GM18951 (cell line): ENCODE results near the gene PUM1.
"Not testable (repeated sequence)": the region's sequence is repeated elsewhere in the genome, so short reads cannot be mapped to it uniquely, and the experiment has no call there.

ENCODE experiments used
- POLR2A ChIP-seq: IDR thresholded peaks from 4 replicates; pipeline ENCODE4 v1.6.1; 2011; ENCODE audit warnings: mild to moderate bottlenecking; ENCODE audit not compliant: insufficient read length, insufficient read depth; ENCODE audit errors: extremely low read depth
- in situ Hi-C: fragments of 300-500 bp; cut with MboI; formaldehyde crosslinking; loops from one replicate; pipeline ENCODE4 v1.12.0; 2022; ENCODE audit warnings: low sequenced_read_pairs, mixed read lengths, inconsistent platforms; ENCODE audit not compliant: unreplicated experiment

The PUM1 gene

DNA sequence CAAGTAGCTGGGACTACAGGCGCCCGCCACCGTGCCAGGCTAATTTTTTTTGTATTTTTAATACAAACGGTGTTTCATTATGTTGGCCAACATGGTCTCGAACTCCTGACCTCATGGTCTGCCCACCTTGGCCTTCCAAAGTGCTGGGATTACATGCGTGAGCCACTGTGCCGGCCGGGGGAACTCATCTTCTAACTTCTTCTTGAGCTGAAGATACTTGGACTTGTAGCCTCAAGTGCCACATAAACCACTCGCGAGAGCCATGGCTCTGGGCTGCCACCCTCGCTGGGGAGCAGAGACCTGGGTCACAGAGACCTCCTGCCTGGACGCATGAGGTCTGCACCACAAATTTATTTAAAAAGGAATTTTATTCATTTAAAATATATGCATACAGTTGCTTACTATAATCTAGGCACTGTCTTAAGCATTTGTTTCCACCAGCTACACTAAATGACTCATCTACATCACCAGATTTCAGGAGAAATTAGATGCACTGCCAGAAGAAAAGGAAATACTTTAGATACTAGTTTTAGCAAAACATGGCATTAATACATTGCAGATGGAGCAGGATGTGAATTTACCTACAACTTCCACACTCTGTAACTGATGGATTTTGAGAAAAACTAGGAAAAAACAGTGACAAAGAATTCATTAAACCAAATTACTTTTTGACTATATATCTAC, 29.9 kb upstream of the PUM1 start:
- in situ Hi-C loops: no loop called here

DNA sequence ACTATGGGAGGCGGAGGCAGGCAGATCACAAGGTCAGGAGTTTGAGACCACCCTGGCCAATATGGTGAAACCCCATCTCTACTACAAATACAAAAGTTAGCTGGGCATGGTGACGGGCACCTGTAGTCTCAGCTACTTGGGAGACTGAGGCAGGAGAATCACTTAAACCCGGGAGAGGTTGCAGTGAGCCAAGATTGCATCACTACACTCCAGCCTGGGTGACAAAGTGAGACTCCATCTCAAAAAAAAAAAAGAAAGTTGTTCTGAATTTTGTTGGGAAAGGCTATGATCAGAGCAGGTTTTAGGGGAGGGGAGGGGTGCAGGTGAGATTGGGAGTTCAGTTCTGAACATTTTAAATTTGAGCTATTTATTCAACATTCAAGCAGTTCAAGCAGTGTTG, 22.6 kb upstream of the PUM1 start:
- in situ Hi-C loops: not testable (repeated sequence)

More for the DNA sequence above, 29.9 kb upstream of the PUM1 start:
- no peak for TF ChIP-seq POLR2A

DNA sequence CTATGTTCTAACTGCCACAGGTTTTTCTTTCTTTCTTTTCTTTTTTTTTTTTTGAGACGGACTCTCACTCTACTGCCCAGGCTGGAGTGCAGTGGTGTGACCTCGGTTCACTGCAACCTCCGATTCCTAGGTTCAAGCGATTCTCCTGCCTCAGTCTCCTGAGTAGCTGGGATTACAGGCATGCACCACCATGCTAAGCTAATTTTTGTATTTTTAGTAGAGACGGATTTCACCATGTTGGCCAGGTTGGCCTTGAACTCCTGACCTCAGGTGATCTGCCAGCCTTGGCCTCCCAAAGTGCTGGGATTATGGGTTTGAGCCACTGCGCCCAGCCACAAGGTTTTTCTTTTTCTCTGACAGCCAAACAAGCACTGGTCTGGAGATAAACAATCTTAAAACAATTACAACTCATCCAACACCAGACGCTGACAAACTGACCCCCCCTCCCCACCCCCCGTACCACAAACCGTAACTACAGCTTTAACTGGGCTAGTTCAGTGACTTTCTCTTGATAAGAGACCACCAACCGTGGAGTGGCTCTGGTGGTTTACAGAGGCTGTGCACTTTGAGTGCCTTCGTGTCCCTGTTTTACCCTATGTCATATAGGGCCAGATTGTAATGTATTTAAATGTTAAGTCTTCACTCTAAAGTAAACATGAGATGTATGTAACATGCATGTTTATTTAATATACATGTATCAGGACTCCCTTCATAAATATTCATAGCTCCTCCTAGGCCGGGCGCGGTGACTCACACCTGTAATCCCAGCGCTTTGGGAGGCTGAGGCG, 19.5 kb upstream of the PUM1 start:
- no peak for TF ChIP-seq POLR2A
- in situ Hi-C loops: no loop called here

- no peak for TF ChIP-seq POLR2A
- in situ Hi-C loops: no loop called here
Observed at GRCh38 chr1:31082385-31082784, 16.9 kb upstream of the PUM1 start.

- TF ChIP-seq POLR2A: no peak
Observed at GRCh38 chr1:31073044-31073443, 7.5 kb upstream of the PUM1 start.

GRCh38 chr1:31072304-31072746, 6.8 kb upstream of the PUM1 start:
- in situ Hi-C loops: no loop called here
- no peak for TF ChIP-seq POLR2A

More at GRCh38 chr1:31073044-31073443, 7.5 kb upstream of the PUM1 start:
- in situ Hi-C loops: no loop called here

- in situ Hi-C loops: no loop called here
- TF ChIP-seq POLR2A: no peak
Observed at GRCh38 chr1:31069392-31069791, 3.9 kb upstream of the PUM1 start.

DNA sequence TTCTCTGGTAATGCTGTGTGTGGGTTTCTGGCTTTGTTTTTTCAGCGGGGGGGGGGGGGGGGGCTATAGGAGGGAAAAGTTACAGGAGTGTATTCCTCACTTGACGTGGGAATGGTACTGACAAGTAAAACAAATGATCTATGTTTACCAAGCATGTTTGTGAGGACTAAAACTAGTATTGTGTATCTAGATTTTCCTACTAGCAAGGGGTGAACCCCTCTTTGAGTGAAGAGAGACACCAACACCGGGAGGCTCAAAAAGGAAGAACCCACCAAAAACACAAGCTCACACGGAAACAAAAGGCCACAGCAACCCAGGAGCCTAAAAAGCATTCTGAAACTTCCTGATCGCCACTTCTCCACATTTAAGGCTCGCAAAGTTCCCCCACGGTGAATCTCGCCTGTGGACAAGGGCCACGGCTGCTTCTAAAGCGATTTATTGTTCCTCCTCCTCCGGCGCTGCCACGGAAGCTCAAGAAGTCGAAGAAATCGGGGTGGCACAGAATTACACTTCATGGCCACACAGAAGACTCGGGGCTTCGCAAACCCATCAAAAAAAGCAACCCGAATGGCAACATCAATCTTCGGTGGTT, 703 bp downstream of the PUM1 start:
- no peak for TF ChIP-seq POLR2A
- in situ Hi-C loops: no loop called here

DNA sequence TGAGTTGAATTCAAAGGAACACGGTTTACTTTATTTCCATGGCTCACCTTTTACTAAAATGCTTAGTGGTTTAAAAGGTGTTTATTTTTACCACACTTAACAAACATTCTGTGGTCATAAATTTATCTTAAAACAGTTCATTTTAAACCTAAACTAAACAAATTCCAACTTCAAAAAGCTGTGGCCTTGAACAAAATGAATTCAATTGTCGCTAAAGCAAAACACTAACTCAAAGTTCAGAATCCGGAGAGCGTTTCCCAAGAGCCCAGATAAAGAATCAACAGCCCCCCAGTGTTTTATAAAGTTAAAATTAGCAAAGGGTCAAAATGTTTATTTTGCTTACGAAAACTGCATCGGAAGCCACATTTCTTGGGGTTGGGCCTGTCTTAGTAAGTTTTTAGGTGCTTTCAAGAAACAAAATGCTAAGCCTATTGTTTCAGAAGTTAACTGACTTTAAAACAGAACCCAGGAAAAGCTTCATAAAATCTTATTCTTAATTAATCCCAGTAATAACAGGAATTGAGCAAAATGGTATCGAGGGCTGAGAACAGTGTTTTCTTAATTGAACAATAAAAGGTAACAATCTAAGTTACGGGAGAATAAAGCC, 1.3 kb downstream of the PUM1 start:
- TF ChIP-seq POLR2A: no peak
- in situ Hi-C loops: no loop called here

DNA sequence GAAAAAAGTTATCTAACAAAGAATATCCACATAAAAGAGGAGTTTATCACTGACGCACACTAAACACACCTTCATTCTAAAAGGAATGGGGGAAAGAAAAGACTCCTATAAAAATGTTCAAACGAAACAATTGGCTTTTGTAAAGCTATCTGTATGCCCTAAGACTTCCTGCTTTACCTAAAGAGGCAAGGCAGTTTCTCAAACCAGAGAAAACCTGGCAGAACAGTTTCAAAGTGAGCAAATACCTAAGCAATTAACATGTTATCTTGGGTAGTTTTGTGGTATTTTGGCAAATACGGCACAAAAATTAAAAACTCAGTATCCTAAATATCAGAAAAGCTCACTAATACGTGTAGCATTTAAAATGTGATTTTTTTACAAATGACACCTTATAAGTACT, 1.9 kb downstream of the PUM1 start:
- no peak for TF ChIP-seq POLR2A
- in situ Hi-C loops: no loop called here

DNA sequence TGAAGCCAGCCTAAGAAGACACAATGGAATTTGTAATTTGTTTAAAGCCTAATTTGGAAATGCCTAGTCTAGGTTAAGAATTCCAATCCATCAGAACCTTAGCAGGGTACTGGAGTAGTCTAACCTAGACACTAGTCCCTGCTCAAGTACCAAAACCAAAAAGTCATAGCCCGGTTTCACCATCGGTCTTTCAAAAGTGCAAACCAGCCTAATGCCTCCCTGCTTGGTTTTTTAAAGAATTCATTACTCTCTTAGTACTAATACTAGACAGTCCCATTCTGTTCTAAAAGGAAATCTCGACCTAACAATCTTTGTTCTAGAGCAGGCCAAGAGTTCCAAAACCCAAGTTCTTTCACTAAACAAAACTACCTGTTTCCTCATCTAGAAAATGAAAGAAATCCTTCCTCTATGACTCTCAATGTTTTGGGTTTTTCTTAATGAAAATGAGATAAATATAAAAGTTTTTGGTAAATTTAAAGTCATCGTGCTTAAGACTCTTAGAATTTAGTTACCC, 2.6 kb downstream of the PUM1 start:
- TF ChIP-seq POLR2A: no peak
- in situ Hi-C loops: no loop called here

- in situ Hi-C loops: not testable (repeated sequence)
Observed at GRCh38 chr1:31062162-31062866, 3.2 kb downstream of the PUM1 start.

- in situ Hi-C loops: no loop called here
Observed at GRCh38 chr1:31058012-31058411, 7.5 kb downstream of the PUM1 start.

More at GRCh38 chr1:31058012-31058411, 7.5 kb downstream of the PUM1 start:
- no peak for TF ChIP-seq POLR2A
